Endometrium (tissue), 2 donors: ENCODE results near the gene DNMBP.
"Not testable (repeated sequence)": the region's sequence is repeated elsewhere in the genome, so short reads cannot be mapped to it uniquely, and the experiment has no call there.

Experiments
- FAIRE-seq: peaks from 2 replicates; lab custom pipeline; 2012; peaks lifted over from hg19 to GRCh38; lab: Jason Lieb, UNC
- donor health status: control.
- donor health status: control.

The DNMBP gene

GRCh38 chr10:100014071-100014762, 4.5 kb upstream of the DNMBP start:
- FAIRE-seq = no peak

DNA sequence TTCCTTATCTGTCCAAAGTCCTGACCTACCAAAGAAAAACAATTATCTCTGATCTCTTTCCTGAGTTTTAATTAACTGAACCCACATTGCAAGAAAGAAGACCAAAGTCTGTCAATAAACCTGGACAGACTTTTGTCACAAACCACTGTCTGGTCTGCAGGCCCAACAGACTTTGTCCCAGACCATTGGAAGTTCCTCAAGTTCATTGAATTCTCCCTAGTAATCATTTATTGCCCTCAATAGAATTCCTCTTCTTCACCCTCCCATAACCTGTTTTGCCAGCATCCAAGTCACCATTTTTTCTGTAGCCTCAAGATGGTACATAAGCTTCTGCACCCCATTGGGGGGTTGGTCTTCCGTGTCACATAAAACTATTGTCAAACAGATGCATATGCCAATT, 3.9 kb upstream of the DNMBP start:
- FAIRE-seq = no peak

GRCh38 chr10:100011906-100012305, 2.2 kb upstream of the DNMBP start:
- FAIRE-seq = not testable (repeated sequence)

GRCh38 chr10:100009283-100009792, 409 bp downstream of the DNMBP start:
- FAIRE-seq = no peak

DNA sequence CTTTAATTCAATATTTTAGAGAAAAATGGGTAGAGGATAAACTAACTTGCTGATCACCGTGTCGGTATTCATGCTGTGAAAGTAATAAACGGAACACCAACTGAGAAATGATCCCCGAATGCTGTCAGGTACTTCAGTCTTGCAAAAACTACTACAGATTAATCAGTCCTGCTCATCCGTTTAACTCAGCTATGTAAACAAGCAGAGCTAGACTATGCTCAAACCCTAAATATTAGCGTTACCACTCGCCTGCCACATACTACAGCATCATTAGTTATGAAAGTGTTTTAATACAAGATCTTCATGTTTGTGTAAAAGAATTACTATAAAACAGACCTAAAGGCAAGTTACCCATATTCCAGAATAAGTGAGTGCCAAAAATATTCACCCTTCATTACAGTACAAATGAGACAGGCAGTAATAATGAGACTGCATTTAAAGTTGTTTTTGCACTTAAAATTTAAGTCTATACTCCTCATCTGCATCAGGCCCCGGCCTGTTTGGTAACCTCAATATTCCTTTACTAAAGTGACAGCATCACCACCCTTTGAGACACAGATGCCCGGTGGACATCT, 952 bp downstream of the DNMBP start:
- FAIRE-seq = no peak

GRCh38 chr10:100008142-100008522, 1.6 kb downstream of the DNMBP start:
- FAIRE-seq = no peak

DNA sequence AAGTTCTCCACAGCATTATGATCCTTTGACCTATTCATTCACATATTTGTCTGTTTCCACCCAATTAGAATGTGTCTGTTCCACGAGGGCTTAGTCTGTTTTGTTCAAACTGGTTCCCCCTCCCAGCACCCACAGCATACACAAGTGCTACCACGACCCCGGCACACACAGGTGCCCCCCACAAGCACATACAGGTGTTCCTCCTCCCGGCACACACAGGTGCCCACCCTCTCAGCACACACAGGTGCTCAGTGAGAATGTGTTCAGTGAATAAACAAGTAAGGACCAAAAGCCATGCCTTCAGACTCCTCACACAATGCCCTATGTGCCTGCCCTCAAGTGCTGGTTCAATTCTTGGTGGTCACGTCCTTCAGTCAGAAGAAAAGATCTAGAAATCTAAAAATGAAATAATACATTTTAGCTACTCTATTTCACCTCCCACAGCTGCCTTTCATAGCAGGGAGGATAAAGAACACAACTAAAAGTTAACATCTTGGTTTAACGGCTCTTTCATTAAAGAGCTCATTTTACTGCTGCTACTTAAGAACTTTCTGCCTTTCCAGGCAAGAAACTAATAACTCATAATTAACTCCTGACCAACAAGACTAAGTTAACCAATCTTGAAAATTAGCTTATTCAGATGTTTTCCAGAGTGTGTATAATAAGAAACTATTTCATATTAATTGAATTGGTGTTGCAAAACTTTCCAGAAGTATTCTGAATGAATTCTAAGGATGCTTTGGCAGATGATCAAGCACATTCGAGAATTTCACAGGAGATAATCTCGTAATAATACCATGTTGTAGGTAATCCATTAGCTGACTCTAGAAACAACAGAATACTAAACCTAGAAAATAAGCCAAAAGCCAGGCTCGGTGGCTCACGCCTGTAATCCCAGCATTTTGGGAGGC, 2.3 kb downstream of the DNMBP start:
- FAIRE-seq = peak; percentile 82

DNA sequence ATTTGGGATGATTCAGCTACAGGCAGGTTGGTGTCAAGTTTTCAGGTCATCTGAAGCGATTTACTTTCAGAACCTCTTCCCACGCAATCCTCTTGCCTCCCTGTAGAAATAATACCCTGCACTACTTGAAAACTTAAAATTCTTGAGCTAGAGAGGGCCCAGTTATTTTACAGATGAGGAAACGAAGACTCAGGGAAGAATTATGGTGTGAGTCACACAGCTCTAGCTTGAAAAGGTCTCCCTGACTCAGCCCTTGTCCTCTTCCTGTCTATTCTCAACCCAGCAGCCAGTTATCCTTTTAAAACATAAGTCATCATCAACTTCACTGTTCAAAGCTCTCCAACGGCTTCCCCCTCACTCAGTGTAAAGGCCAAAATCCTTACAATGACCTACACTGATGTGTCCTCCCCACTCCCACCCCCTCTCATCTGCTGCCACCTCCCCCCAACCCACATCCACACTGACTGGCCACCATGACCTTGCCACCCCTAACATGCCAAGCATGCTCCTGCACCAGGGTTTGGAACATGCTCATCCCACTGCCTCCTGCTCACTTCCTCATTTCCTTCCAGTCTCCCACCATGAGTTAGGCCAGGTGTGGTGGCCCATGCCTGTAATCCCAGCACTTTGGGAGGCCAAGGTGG, 3.4 kb downstream of the DNMBP start:
- FAIRE-seq = no peak

DNA sequence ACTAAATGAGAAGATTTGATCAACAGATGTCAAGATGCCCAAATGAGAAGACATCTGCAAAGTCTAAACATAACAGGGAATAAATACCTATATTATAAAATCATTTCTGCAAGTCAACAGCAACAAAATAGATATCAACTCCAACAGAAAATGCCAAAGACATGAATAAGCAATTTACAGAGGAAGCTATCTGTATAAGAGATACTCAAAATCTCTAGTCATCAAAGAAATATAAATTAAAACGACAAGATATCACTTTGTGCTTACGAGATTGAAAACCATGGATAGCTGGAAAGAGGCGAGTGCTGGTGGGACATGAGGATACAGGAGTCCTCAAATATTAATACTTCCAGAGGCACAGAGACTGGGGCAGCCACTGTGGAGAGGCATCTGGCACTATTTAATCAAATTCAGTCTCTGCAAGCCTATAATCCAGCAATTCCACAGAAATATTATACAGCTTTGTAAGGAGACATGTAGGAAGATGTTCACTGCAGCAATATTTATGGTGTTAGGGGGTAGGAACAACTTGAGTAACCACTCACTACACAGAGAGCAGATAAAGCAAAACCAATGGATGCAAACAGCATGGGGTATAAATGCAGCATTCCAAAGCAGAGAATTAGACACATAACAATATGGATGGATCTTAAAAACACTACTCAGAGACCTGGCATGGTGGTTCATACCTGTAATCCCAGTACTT, 4.8 kb downstream of the DNMBP start:
- peak; percentile 23 for FAIRE-seq

DNA sequence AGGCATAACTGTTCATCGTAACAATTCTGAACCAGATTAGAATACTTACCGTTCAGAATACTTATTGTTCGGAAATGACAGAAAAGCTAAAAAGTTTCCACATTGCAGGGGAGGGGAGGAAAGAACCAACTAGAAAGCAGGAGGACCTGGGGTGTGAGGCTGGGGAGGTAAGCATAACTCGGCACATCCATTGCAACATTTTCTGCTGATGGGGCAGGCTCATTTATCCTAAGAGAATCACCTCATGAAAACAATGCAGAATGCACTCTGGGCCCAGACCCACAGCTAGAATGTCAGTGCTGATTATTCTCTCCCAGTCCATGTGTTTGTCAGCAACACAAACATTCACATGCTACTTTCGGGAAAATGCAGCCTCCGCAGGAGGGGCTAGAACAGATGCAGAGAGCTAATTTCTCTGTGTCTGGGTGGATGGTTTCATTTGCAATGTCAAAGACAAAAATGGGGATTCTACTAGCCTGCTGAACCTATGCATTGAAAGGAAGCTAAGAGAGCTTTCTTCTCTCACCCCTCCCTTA, 9.6 kb downstream of the DNMBP start:
- no peak for FAIRE-seq

GRCh38 chr10:99999319-100000108, 10.2 kb downstream of the DNMBP start:
- no peak for FAIRE-seq

GRCh38 chr10:99998889-99999288, 10.9 kb downstream of the DNMBP start:
- no peak for FAIRE-seq

DNA sequence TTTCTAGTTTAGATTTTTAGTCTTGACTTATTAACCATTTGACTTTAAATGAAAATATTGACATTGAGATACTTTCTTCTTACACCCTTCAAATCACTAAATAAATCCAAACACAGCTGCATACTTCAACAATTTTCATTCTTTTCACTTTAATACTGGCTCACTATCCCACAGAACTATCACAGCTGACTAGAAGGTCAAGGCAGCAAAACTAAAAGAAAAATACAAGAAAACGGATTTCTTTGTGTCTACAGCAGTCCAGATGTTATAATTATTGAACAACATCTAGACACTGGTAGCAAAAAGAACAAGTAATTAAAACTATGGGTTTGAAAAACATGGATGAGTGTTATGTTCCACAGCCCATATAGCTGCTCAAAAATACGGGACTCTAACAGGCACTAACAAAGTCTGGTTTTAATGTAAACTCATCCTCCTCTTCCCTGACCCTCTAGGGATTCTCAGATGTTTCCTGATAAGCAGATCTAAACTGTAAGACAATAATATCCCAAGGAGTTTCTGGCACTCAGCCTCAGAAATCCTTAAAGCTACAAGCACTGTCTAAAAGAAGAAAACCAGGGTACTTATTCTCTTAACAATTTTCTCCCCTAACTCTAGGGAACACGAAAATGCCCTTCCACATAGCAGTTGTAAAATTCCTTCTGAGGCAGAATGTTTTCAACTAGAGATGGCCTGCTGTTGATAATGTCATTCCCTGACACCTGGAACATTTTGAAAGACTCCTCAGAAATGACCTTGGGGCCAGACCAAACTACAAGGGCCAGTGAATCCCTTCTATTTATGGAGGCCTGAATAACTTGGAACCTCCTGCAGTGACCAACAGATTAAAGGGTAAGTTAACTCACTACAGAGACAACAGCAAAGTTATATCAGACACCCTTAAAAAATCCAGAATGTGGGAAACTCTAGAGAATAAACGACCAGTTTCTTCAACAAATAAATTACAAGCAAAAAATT, 12.8 kb downstream of the DNMBP start:
- FAIRE-seq = peak; percentile 95

DNA sequence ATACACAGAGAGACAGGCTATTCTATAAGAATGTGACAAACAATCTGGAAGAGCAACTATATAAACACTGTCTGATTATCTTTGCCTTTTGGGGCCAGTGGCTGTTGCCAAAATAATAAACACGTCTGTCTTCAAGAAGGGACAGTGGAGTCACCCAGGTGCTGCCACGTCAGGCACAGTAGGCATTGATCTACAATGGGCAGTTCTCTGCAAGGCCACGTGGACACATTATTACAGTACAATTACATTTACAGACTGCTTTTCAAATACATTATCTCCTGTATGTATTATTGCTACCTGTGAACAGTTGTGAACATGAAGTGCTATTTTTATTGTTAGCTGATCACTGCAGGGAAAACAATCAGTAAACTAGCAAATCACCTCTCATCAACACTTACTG, 14.0 kb downstream of the DNMBP start:
- no peak for FAIRE-seq

GRCh38 chr10:99995269-99995668, 14.5 kb downstream of the DNMBP start:
- FAIRE-seq = no peak

- no peak for FAIRE-seq
These were observed 14.9 kb downstream of the DNMBP start for GRCh38 chr10:99994801-99995200.

DNA sequence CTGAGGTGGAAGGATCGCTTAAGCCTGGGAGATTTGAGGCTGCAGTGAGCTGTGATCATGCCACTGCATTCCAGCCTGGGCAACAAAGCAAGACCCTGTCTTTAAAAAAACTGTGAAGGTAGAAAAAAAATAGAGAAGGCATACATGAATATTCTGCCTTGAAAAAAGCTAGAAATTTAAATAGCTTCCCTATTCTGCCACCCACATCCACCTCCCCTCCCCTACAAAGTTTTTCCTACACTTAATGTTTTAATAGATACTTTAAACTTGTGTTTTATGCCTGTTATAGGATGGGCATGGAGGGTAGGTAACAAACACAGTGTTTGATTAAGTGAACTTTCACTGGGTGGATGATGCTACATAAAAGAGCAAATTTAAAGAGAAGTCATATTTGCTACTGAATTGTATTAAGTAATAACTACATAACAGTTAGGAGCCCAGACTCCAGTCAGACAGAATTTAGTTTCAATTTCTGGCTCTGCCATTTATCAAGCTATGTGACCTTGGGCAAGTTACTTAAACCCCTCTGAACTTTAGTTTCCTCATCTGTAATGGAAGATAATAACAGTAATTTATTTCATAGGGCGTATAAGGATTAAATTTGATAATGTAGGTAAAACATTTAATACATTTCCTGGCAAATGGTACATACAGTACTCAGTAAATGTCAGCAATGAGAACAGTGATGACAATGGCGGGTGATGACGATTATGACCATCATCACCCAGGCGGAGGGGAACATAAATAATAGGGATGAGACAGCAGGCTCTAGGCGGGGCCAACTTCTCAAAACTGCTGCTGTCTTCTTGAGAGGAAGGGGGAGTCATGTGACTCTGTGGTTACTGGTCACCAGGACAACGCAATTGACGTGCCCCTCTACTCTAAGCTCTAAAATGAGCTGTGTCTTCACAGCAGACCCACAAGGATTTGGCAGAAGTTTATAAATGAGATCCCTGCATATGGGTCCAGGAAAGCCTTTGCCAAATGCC, 15.8 kb downstream of the DNMBP start:
- no peak for FAIRE-seq

- FAIRE-seq = not testable (repeated sequence)
These were observed 24.1 kb downstream of the DNMBP start for GRCh38 chr10:99985637-99986036.
